Measurements from ENCODE around the gene UBXN7. TPM values are rescaled to one million over a fixed set of nuclear protein-coding genes. Genes with fewer than 3 reads are reported as not detected.

The UBXN7 gene
- total RNA-seq, 1 experiment from 2014 or later = 61.7 TPM

DNA sequence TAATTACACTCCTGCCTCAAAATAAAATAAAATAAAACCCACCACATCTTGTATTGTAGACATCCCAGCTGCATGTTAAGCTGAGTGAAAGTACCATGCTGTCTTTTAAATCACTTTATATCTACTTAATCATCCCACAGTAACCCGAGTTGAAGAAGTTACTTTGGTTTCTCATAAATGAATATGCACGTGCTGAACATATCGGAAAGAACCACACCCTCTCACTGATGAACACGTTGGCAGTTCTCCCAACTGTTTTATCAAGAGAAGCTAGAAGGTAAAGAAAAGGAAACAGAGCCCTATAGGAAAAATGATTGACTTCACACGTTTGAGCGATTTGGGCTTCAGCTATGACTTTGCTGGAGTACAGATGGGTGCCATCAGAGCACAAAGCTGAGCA lies 78.1 kb downstream of the UBXN7 start:
- ATAC-seq (no peak), DNase-seq (ENCODE audit: low read depth, low spot score) (no peak)
- ChIA-PET CTCF (interaction anchor here (0.6 kb wide), 1 partner anchor 355 kb away, joined by 3 read pairs; no protein-coding TSS in a partner anchor), POLR2A (no interaction called here)
- Histone ChIP-seq H3K36me3 (ENCODE audit: control insufficient read depth, insufficient read depth, low read length) (peaks cover 18% of the 10 kb centered on the region), H3K9me3 (ENCODE audit: control insufficient read depth, insufficient read depth, low read depth, low read length) (no peaks in the 10 kb centered on the region), H3K27me3 (ENCODE audit: control insufficient read depth, insufficient read depth, low read length) (no peaks in the 10 kb centered on the region), H3K27ac (ENCODE audit: low read length) (no peak overlapping the region), H3K4me3 (ENCODE audit: low read depth in 2 of 2, low read length in 2 of 2) (no peak overlapping the region), H3K4me1 (ENCODE audit: control insufficient read depth, insufficient read depth, low read length) (no peaks in the 10 kb centered on the region)
- intact Hi-C loops (cut with micrococcal nuclease; ENCODE audit: unreplicated experiment) = no loop called here
- in situ Hi-C loops (cut with HindIII; ENCODE audit: low pct_unique_long_range_greater_than_20kb, low sequenced_read_pairs) = no loop called here
- no TSS peak for BruUV-seq (replicated peaks)
- TF ChIP-seq TCF7L2 (IDR thresholded peaks at IDR 0.05; ENCODE audit: low read depth, low read length) = no peak
- TF ChIP-seq, protein P1, sequence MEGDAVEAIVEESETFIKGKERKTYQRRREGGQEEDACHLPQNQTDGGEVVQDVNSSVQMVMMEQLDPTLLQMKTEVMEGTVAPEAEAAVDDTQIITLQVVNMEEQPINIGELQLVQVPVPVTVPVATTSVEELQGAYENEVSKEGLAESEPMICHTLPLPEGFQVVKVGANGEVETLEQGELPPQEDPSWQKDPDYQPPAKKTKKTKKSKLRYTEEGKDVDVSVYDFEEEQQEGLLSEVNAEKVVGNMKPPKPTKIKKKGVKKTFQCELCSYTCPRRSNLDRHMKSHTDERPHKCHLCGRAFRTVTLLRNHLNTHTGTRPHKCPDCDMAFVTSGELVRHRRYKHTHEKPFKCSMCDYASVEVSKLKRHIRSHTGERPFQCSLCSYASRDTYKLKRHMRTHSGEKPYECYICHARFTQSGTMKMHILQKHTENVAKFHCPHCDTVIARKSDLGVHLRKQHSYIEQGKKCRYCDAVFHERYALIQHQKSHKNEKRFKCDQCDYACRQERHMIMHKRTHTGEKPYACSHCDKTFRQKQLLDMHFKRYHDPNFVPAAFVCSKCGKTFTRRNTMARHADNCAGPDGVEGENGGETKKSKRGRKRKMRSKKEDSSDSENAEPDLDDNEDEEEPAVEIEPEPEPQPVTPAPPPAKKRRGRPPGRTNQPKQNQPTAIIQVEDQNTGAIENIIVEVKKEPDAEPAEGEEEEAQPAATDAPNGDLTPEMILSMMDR (IDR thresholded peaks at IDR 0.05) = no peak
- TF ChIP-seq POLR2AphosphoS5 (IDR thresholded peaks at IDR 0.05; ENCODE audit: low read depth, low read length) = no peak
- TF ChIP-seq SIN3A (IDR thresholded peaks at IDR 0.05; ENCODE audit: borderline replicate concordance, insufficient read depth, low read depth, low read length) = no peak
- TF ChIP-seq, protein P2, sequence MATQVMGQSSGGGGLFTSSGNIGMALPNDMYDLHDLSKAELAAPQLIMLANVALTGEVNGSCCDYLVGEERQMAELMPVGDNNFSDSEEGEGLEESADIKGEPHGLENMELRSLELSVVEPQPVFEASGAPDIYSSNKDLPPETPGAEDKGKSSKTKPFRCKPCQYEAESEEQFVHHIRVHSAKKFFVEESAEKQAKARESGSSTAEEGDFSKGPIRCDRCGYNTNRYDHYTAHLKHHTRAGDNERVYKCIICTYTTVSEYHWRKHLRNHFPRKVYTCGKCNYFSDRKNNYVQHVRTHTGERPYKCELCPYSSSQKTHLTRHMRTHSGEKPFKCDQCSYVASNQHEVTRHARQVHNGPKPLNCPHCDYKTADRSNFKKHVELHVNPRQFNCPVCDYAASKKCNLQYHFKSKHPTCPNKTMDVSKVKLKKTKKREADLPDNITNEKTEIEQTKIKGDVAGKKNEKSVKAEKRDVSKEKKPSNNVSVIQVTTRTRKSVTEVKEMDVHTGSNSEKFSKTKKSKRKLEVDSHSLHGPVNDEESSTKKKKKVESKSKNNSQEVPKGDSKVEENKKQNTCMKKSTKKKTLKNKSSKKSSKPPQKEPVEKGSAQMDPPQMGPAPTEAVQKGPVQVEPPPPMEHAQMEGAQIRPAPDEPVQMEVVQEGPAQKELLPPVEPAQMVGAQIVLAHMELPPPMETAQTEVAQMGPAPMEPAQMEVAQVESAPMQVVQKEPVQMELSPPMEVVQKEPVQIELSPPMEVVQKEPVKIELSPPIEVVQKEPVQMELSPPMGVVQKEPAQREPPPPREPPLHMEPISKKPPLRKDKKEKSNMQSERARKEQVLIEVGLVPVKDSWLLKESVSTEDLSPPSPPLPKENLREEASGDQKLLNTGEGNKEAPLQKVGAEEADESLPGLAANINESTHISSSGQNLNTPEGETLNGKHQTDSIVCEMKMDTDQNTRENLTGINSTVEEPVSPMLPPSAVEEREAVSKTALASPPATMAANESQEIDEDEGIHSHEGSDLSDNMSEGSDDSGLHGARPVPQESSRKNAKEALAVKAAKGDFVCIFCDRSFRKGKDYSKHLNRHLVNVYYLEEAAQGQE (IDR thresholded peaks at IDR 0.05; ENCODE audit: insufficient read depth in 1 of 2, low read depth in 2 of 2, low read length in 1 of 2) = no peak

DNA sequence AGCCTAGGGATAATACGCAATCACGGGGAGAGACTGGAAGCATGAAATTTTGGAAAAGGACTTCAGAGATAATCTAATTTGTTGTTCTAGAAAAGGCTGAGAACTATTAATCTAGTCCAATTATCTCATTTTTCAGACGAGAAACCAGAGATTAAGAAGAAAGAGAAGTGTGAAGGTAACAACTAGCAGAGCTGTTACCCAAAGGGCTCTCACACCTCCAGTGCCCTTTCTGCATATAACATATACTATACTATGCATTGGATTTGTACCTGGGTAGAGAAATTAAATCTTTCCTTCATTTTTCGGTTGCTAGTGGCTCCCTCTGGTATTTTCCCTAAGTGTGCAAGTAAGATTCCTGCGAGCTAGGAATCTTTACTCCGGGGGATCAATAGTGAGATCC lies 80.7 kb downstream of the UBXN7 start:
- ATAC-seq = no peak
- 0 out of 2 replicates have a peak, but pooled peaks cover 2% of the 10 kb centered on the region for H3K4me1 ChIP-seq (ENCODE audit: control insufficient read depth, insufficient read depth, low read length)
- no peaks in the 10 kb centered on the region for H3K9me3 ChIP-seq (ENCODE audit: control insufficient read depth, insufficient read depth, low read depth, low read length)
- H3K27ac ChIP-seq (ENCODE audit: low read length) = no peak overlapping the region
- POLR2A ChIA-PET = no interaction called here
- H3K27me3 ChIP-seq (ENCODE audit: control insufficient read depth, insufficient read depth, low read length) = no peaks in the 10 kb centered on the region
- CTCF ChIA-PET = no interaction called here
- no TSS peak for BruUV-seq (replicated peaks)
- TF ChIP-seq POLR2AphosphoS5 (IDR thresholded peaks at IDR 0.05; ENCODE audit: low read depth, low read length) (no peak), TCF7L2 (IDR thresholded peaks at IDR 0.05; ENCODE audit: low read depth, low read length) (no peak), SIN3A (IDR thresholded peaks at IDR 0.05; ENCODE audit: borderline replicate concordance, insufficient read depth, low read depth, low read length) (no peak)
- TF ChIP-seq, protein P1 (IDR thresholded peaks at IDR 0.05) = no peak
- TF ChIP-seq, protein P2 (IDR thresholded peaks at IDR 0.05; ENCODE audit: insufficient read depth in 1 of 2, low read depth in 2 of 2, low read length in 1 of 2) = no peak
- H3K4me3 ChIP-seq (ENCODE audit: low read depth in 2 of 2, low read length in 2 of 2) = no peak overlapping the region
- no peak for DNase-seq (ENCODE audit: low read depth, low spot score)
- in situ Hi-C loops (cut with HindIII; ENCODE audit: low pct_unique_long_range_greater_than_20kb, low sequenced_read_pairs) = no loop called here
- H3K36me3 ChIP-seq (ENCODE audit: control insufficient read depth, insufficient read depth, low read length) = peaks cover 13% of the 10 kb centered on the region
- intact Hi-C loops (cut with micrococcal nuclease; ENCODE audit: unreplicated experiment) = no loop called here
